HG03060 (cell line): Measurements from ENCODE around the gene UPK2.

Source experiments
- ATAC-seq: cut with Tn5 transposase; IDR thresholded peaks from one replicate; pipeline ENCODE4 v1.9.1; 2021; ENCODE audit warnings: low read depth, moderate number of reproducible peaks; ENCODE audit not compliant: unreplicated experiment

The UPK2 gene

DNA sequence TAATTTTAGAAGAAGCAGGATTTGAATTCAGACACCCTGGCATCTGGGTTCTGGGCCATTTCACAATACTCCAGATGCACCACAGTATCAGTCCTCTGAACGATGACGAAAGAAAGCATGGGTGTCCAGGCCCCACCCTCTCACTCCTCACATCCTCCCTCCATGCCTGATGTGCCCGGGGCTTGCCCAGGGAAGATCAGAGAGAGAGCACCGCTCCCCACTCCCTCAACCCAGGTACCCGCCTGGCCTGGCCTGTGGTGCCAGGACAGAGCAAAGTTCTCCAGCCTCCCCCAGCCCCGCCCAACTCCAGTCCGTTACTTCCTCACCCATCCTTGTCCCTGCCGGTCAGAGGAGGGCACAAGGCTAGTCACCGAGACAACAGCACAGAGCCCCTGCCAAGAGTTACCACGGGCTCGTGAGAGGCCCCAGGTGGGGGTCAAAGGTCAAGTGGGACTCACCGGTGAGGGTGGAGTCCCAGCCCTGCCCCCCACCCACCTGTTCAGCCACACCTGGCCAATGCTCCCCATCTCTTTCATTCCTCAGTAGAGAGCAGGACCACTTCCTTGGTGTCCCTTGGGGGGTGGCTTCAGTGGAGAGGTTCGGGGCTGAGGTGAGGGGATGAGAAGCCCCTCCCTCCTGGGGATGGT is 38.5 kb upstream of the UPK2 start:
- no peak for ATAC-seq

DNA sequence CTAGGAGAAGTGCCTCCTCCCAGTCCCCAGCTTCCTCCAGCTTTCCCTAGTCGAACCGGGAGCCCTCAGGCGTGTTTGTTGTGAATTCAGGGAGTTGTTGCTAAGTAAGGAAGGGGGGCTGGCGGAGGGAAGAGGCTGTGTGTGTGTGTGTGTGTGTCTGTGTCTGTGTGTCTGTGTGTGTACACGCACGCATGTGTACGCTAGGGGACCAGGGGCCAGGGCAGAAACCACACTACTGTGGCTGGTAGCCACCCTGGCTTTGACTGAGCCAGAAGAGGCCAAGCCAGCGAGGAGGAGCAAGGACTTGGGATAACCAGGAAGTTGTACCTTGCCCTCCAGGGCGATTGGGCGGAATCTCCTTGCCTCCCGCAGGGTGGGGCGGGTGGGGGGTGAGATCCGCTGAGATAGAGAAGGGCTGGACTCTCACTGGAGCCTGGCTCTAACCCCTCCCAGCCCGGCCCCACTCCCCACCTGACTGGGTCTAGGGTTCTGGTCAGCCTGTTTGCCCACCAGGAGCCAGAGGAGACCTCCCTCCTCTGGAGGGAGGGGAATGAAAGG is 37.9 kb upstream of the UPK2 start:
- no peak for ATAC-seq

DNA sequence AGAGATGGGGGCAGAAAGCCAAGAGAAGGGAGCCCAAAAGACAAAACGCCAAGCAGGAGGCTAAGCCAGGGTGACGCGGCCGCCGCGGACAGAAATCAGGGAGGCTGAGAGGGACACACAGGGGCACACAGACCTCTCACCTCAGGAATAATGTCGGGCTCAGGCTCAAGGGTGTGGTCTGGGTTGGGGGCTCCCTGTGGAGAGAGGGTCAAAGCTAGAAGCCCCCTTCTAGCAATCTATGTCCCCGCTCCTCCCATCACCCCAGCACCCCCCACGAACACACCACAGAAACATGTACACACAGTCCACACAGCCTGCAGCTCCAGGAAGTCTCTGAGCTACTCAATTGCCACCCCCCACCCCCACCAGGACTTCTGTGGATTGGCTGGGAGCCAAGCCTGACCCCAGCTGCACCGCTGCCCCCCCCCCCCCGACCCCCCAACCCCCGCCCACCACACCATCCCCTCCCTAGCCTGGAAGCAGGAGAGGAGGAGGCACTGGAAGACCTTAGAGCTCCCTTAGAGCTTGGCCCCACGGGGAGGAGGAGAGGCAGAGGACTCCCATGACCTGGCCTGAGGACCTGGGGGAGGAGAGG is 37.3 kb upstream of the UPK2 start:
- ATAC-seq: no peak

GRCh38 chr11:118921121-118921928 is 34.8 kb upstream of the UPK2 start:
- no peak for ATAC-seq

DNA sequence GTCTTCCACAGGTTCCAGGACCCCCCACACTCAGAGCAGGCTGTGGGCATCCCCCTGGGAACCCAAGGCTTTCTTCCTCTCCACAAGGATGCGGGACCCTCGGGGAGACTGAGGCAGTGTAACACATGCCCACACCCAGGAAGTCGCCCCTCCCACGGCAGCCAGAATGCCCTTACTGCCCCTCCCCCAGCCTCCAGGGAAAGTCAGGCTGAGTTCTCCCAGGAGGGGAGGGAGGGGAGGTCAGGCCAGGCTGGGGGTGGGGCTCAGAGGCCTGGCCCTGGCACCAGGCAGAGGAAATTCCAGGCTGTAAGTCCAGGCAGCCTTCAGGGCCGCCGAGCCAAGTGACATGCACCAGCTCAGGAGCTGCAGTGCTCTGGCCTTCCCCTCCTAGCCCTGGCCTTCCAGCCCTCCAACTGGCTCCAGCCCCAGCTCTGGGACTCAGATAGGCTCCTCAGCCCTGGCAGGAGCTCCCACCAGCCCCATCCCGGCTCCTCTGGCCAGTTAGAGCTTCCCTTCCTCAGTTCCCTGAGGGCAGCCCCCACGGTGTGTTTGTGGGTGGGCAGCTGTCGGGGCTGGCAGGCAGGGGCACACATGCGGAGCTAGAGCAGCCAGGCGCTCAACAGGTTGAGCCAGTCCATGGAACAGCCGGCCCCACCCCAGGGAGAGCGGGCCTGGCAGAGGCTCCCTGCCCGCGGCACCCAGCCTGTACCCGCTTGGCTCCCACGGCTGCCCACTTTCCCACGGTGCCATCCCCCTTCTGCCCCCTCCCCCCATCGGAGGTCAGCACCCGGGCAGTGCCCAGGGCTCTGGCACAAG is 34.0 kb upstream of the UPK2 start:
- ATAC-seq: no peak

GRCh38 chr11:118922745-118923627 is 33.1 kb upstream of the UPK2 start:
- no peak for ATAC-seq

- ATAC-seq: no peak
Observed at GRCh38 chr11:118923721-118924587, 32.1 kb upstream of the UPK2 start.

- ATAC-seq: no peak
Observed at GRCh38 chr11:118924591-118925585, 31.2 kb upstream of the UPK2 start.

GRCh38 chr11:118927554-118928100 is 28.5 kb upstream of the UPK2 start:
- no peak for ATAC-seq

DNA sequence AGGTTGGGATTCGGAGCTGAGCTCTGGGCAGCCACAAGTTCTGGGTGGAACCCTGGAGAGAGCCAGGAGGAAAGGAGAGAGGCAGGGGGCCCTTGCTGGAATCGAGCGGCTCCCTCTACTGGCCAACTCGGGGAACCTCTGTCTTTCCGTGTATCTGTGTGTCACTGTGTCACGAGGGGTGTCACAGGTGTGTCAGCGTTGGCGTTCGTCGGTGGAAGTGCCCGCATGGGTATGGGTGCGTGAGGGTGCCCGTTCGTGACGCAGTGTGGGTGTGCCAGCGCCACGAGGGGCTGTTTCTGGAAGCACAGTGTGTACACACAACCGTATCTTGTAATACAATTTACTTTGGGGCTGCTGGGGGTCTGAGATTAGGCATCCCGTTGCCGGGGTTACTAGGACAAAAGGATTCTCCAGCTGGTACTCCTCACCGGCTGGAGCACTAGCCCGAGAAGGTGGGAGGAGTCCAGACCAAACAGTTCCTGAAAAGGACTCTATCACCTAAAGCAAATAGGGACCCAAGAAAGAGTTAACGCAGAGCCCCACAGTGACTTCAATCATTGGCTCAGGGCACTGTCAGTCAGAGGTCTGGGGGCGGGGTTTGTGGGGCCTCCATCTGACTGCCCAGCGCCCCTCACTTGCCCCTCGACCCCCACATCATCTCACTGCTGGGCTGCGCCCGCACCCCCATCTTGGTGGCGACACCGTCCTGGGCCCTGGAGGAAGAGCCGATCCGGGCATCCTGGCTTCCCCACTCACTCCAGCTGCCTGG is 27.8 kb upstream of the UPK2 start:
- peak; percentile 34 for ATAC-seq

DNA sequence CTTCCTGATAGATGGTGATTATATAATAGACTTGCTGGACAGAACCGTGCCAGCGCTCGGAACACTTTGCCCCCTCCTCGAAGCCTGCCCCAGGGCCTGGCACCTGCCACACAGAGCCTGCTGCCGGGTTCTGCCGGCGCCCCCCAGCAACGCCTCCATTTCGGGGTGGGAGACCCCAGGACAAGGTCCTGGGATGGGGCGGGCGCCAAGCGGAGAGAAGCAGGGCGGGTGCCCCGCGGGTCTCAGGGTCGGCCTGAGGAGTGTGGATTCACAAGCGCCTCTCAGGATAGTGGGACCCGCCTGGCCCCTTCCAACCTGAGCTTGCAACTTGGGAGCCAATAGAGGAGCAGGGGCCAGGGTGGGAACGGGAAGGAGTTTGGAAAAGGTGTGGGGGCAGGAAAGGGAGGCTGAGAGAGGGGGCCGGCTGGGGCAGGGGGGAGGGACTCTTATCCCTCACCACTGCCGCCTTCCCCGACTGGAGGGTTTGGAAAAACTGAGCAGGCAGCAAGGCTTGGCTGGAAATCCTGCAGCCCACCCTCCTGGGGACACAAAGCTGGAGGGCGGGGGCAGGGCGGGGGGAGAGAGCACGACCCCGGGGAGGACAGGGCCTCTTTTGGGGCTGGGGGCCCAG is 27.1 kb upstream of the UPK2 start:
- ATAC-seq: no peak

- no peak for ATAC-seq
Observed at GRCh38 chr11:118929501-118930093, 26.5 kb upstream of the UPK2 start.

- no peak for ATAC-seq
Observed at GRCh38 chr11:118930094-118930712, 25.9 kb upstream of the UPK2 start.

DNA sequence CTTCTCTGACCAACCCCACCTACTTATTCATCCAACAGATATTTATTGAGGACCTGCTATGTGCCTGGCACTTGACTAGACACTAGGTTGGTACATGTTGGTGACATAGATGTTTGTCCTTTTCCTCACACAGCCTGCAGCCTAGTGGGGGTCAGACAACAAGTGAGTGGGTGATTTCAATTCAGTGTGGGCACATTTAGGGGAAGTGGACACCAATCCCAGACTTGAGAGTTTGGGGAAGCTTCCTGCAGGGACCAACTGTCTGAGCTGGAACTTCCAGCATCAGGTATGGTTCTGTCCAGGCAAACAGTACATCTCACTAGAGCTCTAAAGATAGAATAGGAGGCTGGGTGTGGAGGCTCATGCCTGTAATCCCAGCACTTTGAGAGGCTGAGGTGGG is 24.5 kb upstream of the UPK2 start:
- ATAC-seq: no peak

- ATAC-seq: no peak
Observed at GRCh38 chr11:118933486-118933885, 22.6 kb upstream of the UPK2 start.
